ENCODE data around the gene ZMYM1.
"Not testable (repeated sequence)": the region's sequence is repeated elsewhere in the genome, so short reads cannot be mapped to it uniquely, and the experiment has no call there.

Gene ZMYM1

GRCh38 chr1:35079003-35079930 is at the start of gene ZMYM1:
Gene ZMYM1, plus strand, starts transcription at chr1:35079385. Its CDS starts 14,603 bp downstream, at chr1:35093988.
- peak; percentile 53 for FAIRE-seq

GRCh38 chr1:35029761-35030160 is 49.4 kb upstream of the ZMYM1 start:
- no peak for FAIRE-seq

DNA sequence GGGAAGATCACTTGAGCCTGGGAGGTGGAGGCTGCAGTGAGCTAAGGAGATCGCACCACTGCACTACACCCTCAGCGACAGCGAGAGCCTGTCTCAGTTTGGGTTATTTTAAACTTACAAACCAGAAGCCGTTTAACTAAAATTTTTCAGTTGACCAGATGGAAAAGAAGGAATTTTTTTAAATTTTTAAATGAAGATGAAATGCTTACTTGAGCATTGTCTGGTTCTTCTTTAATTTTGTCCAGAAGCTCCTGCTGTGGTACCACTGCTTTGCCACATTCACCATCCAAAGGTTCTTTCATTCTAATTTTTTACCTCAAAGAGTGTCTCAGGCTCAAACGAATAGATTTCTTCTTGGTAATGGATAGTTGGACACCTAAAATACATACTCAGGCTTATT is 48.8 kb upstream of the ZMYM1 start:
- FAIRE-seq, result no peak

DNA sequence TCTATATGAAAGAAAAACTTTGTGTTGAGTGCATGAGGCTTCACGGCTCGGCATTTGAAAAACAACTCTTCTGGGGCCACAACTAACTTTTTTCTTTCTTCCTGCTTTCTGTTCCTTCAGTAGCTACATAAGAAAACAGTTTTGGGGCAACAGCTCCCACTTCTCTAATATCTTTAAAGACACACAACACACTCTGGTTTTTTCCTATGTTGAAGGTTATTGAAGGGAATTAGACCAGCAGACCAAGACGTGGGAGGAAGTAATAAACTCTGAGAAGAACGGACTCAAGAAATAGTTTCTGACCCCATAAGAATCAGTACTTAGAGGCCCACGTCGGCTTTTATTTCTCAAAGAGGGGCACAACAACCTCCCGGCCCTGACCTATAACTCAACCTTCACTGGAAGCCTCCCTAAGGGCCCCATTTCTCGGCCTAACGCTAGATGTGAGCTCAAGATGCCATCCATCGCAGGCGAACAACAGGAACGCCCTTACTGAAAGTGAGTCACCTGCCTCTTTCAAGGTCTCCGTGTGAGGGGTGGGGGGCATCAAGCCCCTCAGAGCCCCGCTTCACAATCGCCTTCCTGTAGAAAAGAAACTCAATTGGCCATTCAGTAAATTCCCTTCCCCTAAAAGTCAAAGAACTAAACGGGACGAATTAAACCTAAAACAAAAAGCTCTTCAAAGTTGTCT is 48.3 kb upstream of the ZMYM1 start:
- FAIRE-seq, result no peak

- FAIRE-seq, result no peak
These were observed 46.8 kb upstream of the ZMYM1 start for GRCh38 chr1:35032384-35032739.

- FAIRE-seq, result no peak
These were observed 45.8 kb upstream of the ZMYM1 start for GRCh38 chr1:35033346-35033745.

DNA sequence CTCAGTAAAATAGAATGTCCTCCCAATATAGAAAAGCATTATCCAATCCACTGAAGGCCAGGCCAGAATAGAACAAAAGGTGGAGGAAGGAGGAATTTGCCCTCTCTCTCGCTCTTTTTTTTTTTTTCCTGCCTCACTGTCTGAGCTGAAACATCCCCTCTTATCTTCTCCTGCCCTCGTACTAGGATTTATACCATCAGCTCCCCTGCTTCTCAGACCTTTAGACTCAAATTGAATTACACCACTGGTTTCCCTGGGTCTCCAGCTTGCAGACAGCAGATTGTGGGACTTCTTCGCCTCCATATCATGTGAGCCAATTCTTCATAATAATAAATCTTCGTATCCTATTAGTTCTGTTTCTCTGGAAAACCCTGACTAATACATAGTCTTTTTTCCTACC is 42.6 kb upstream of the ZMYM1 start:
- FAIRE-seq, result no peak

GRCh38 chr1:35037206-35037605 is 42.0 kb upstream of the ZMYM1 start:
- no peak for FAIRE-seq

DNA sequence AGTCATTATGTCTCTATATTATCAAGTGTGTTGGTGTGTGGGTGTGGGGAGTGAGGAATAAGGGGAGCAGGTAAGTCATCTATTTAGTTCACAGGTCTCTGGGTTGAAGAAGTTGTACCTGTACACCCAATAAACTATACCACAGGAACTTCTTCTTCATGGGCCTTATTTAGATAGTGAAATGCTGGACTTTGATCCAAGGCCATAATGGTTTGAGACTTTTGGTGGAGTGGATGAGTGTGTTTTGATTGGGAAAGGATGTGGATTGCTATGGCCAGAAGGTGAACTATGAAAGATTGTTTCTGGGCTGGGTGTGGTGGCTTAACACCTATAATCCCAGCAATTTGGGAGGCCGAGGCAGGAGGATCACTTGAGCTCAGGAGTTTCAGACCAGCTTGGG is 40.5 kb upstream of the ZMYM1 start:
- FAIRE-seq, result no peak

GRCh38 chr1:35043498-35043897 is 35.7 kb upstream of the ZMYM1 start:
- no peak for FAIRE-seq

- no peak for FAIRE-seq
These were observed 34.8 kb upstream of the ZMYM1 start for GRCh38 chr1:35044431-35044830.

- no peak for FAIRE-seq
These were observed 32.5 kb upstream of the ZMYM1 start for GRCh38 chr1:35046730-35047129.

DNA sequence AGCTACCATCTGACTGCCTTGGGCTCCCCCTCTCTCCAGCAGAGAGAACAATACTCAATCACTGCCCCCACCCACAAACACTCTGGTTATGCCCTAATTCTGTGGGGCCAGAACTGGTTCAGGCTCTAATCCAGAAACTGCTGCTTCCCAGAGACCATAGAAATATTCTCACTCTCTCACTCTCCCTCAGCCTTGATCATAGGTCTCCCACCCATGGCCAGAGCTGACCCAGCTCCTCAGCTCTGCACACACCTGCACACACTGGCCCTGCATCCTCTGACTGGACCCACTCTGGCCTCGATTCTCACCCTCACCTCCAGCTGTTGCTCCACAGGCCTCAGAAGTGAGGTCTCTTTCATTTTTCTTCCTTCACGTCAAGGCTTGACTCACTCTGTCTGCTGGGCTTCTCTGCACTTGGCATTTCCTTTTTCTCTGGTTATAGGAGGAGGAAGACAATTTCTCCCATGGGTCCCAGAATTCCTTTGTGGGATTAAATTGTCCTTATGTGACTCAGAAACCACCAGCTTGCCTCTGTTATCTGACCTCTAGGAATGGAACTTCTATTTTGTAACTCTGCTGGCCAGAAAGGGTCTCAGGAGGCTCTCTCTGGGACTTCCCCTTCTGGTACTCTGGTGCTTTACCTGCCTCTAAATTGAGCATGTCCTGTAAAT is 31.9 kb upstream of the ZMYM1 start:
- FAIRE-seq, result no peak

- no peak for FAIRE-seq
These were observed 30.1 kb upstream of the ZMYM1 start for GRCh38 chr1:35049116-35049515.

DNA sequence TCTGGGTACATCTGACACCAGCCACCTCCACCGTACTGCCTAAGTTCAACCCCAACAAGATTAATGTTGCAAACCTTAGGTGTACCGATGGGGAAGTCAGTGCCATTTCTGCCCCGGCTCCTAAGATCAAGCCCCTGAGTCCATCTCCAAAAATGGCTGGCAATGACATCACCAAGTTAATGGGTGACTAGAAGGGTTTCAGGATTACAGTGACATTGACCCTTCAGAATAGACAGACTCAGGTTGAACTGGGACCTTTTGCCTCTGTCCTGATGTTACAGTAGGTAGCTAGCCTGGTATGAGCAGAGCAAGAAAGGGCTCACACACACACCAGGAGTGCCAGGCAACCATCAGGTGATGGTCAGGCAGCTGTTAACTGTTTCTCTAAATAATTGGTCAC is 25.8 kb upstream of the ZMYM1 start:
- FAIRE-seq, result no peak

- not testable (repeated sequence) for FAIRE-seq
These were observed 24.9 kb upstream of the ZMYM1 start for GRCh38 chr1:35054282-35054681.

- not testable (repeated sequence) for FAIRE-seq
These were observed 20.9 kb upstream of the ZMYM1 start for GRCh38 chr1:35058321-35058720.

GRCh38 chr1:35058988-35059387 is 20.2 kb upstream of the ZMYM1 start:
- FAIRE-seq, result no peak

DNA sequence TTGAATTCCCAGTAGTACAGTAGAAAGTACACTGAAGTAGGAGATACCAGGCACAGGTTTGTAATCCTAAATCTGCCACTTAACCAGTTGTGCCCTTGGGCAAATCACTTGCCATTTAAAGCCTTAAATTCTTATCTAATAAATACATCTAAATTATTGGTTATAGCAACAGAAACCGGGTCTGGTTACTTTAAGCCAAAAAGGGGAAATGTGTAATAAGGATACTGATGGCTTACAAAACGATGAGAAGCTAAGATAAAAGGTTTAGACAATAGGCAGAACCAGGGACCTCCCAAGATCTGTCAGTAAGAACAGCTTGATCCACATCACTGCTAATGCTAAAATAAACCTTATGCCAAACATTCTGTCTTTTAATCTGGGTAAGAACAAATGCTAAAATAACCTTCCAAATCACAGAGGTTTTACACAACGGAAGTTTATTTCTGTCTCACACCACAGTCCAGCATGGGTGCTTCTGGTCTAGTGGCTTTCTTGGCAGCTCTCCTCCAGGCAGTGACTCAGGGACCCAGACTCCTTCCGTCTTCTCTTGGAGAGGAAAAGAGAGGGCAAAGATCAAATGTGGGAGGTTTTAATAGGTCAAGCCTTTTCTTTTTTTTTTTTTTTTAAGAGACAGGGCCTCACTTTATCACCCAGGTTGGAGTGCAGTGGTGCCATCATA is 16.5 kb upstream of the ZMYM1 start:
- no peak for FAIRE-seq

DNA sequence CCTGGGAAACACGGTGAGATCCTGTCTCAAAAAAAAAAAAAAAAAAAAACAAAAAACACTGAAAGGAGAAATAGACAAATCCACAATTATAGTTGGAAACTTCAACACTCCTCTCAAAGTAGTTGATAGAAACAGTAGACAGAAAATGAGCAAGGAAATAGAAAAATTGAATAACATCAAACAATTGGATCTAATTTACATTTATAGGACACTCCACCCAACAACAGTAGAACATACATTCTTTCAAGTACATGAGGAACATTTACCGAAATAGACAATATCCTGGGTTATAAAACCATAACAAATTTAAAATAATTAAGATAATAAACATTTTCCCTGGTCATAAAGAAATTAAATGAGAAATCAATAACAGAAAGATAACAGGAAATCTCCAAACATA is 14.9 kb upstream of the ZMYM1 start:
- peak; percentile 48 for FAIRE-seq

DNA sequence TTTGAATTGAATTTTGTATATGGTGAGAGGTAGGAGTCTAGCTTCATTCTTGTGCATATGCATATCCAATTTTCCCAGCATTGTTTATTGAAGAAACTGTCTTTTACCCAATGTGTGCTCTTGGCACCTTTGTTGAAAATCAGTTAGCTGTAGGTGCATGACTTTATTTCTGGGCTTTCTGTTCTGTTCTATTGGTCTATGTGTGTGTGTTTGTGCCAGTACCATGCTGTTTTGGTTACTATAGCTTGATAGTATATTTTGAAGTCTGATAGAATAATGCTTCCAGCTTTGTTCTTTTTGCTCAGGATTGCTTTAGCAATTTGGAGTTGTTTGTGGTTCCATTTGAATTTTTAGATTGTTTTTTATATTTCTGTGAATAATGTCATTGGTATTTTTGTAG is 9.4 kb upstream of the ZMYM1 start:
- FAIRE-seq, result no peak

- no peak for FAIRE-seq
These were observed 5.8 kb upstream of the ZMYM1 start for GRCh38 chr1:35073265-35073811.

- FAIRE-seq, result not testable (repeated sequence)
These were observed 2.8 kb upstream of the ZMYM1 start for GRCh38 chr1:35076426-35076825.
